GM21786 (cell line): ENCODE results near the gene DISP1.

Source experiments
- ATAC-seq: cut with Tn5 transposase; IDR thresholded peaks from one replicate; pipeline ENCODE4 v1.9.1; 2021; ENCODE audit not compliant: unreplicated experiment

Gene DISP1

GRCh38 chr1:222861062-222861461 lies 46.2 kb downstream of the DISP1 start:
- no peak for ATAC-seq
